H9 (cell line): Measurements from ENCODE around the gene SOBP. TPM values are rescaled to one million over a fixed set of nuclear protein-coding genes. Genes with fewer than 3 reads are reported as not detected.

Experiments used
- DNase-seq: peaks from one replicate; pipeline ENCODE4 v3.0.0-alpha.2; 2017
- H2AFZ ChIP-seq: one replicate; pipeline ENCODE4 v1.6.1; 2013; ENCODE audit warnings: mild to moderate bottlenecking, low read length, control low read depth, moderate library complexity
- H2AK5ac ChIP-seq: 2 replicates; pipeline ENCODE4 v1.6.1; 2013; ENCODE audit warnings: low read length, control low read depth, mixed read lengths; ENCODE audit not compliant: insufficient read length
- H2BK120ac ChIP-seq: one replicate; pipeline ENCODE4 v1.6.1; 2013; ENCODE audit warnings: low read depth, mild to moderate bottlenecking, low read length, control low read depth, inconsistent platforms; ENCODE audit not compliant: poor library complexity, severe bottlenecking
- H2BK12ac ChIP-seq: 2 replicates; pipeline ENCODE4 v1.6.1; 2013; ENCODE audit warnings: low read length, control low read depth, mixed read lengths, low read depth; ENCODE audit not compliant: insufficient read length
- H2BK15ac ChIP-seq: 2 replicates; pipeline ENCODE4 v1.6.1; 2013; ENCODE audit warnings: low read depth, low read length, control low read depth
- H2BK20ac ChIP-seq: one replicate; pipeline ENCODE4 v1.6.1; 2013; ENCODE audit warnings: low read depth, mild to moderate bottlenecking, low read length, control low read depth, inconsistent platforms; ENCODE audit not compliant: poor library complexity, severe bottlenecking
- H2BK5ac ChIP-seq: 2 replicates; pipeline ENCODE4 v1.6.1; 2013; ENCODE audit warnings: low read length, control low read depth, mixed read lengths; ENCODE audit not compliant: insufficient read length
- H3K14ac ChIP-seq: 2 replicates; pipeline ENCODE4 v1.6.1; 2013; ENCODE audit warnings: low read length, control low read depth; ENCODE audit not compliant: insufficient read depth
- H3K18ac ChIP-seq: 2 replicates; pipeline ENCODE4 v1.6.1; 2013; ENCODE audit warnings: low read depth, mild to moderate bottlenecking, mixed read lengths, low read length, control low read depth; ENCODE audit not compliant: insufficient read length
- H3K23ac ChIP-seq: 2 replicates; pipeline ENCODE4 v1.6.1; 2013; ENCODE audit warnings: low read length, control low read depth, mixed read lengths, low read depth; ENCODE audit not compliant: insufficient read length
- H3K23me2 ChIP-seq: 2 replicates; pipeline ENCODE4 v1.6.1; 2013; ENCODE audit warnings: low read depth, mild to moderate bottlenecking, mixed read lengths, low read length, control low read depth; ENCODE audit not compliant: insufficient read length, poor library complexity, severe bottlenecking
- H3K27ac ChIP-seq: 2 replicates; pipeline ENCODE4 v1.5.1; 2013; ENCODE audit warnings: low read length, control low read depth, mixed read lengths, low read depth; ENCODE audit not compliant: insufficient read length
- H3K27me3 ChIP-seq: 2 replicates; pipeline ENCODE4 v1.6.1; 2013; ENCODE audit warnings: low read length, control low read depth, inconsistent platforms; ENCODE audit not compliant: insufficient read depth
- H3K4ac ChIP-seq: 2 replicates; pipeline ENCODE4 v1.6.1; 2013; ENCODE audit warnings: low read depth, mild to moderate bottlenecking, control low read depth, inconsistent platforms, low read length, moderate library complexity
- H3K4me1 ChIP-seq: 2 replicates; pipeline ENCODE4 v1.6.1; 2013; ENCODE audit warnings: low read length, control low read depth, inconsistent platforms; ENCODE audit not compliant: insufficient read depth
- H3K4me2 ChIP-seq: 2 replicates; pipeline ENCODE4 v1.6.1; 2013; ENCODE audit warnings: low read length, control low read depth, mixed read lengths; ENCODE audit not compliant: insufficient read length, insufficient read depth
- H3K56ac ChIP-seq: 2 replicates; pipeline ENCODE4 v1.6.1; 2013; ENCODE audit warnings: low read depth, mild to moderate bottlenecking, mixed read lengths, low read length, control low read depth; ENCODE audit not compliant: insufficient read length
- H3K79me1 ChIP-seq: 2 replicates; pipeline ENCODE4 v1.6.1; 2013; ENCODE audit warnings: low read depth, mild to moderate bottlenecking, moderate library complexity, low read length, control low read depth, inconsistent platforms; ENCODE audit not compliant: insufficient read depth, poor library complexity, severe bottlenecking
- H3K79me2 ChIP-seq: 2 replicates; pipeline ENCODE4 v1.6.1; 2013; ENCODE audit warnings: low read length, control low read depth, inconsistent platforms; ENCODE audit not compliant: insufficient read depth
- H3K9ac ChIP-seq: 2 replicates; pipeline ENCODE4 v1.6.1; 2013; ENCODE audit warnings: low read length, control low read depth, mixed read lengths; ENCODE audit not compliant: insufficient read length; ENCODE audit errors: extremely low read depth
- H3K9me3 ChIP-seq: one replicate; pipeline ENCODE4 v1.6.1; 2013; ENCODE audit warnings: low read depth, low read length, inconsistent platforms; ENCODE audit not compliant: control insufficient read depth
- H3T11ph ChIP-seq: one replicate; pipeline ENCODE4 v1.6.1; 2013; ENCODE audit warnings: mild to moderate bottlenecking, low read length, control low read depth, inconsistent platforms
- H4K20me1 ChIP-seq: one replicate; pipeline ENCODE4 v1.6.1; 2013; ENCODE audit not compliant: control insufficient read depth, insufficient read length, insufficient read depth
- H4K5ac ChIP-seq: 2 replicates; pipeline ENCODE4 v1.6.1; 2013; ENCODE audit warnings: low read depth, mild to moderate bottlenecking, mixed read lengths, low read length, control low read depth; ENCODE audit not compliant: insufficient read length
- H4K8ac ChIP-seq: replicated peaks from 2 replicates; pipeline ENCODE4 v1.6.1; 2013; ENCODE audit warnings: low read length, control low read depth, mixed read lengths, low read depth; ENCODE audit not compliant: insufficient read length
- H4K91ac ChIP-seq: 2 replicates; pipeline ENCODE4 v1.6.1; 2013; ENCODE audit warnings: low read depth, mild to moderate bottlenecking, moderate library complexity, mixed read lengths, low read length, control low read depth; ENCODE audit not compliant: insufficient read length
- H3K27ac Mint-ChIP-seq, 3 experiments: 2 replicates in 2 of 3; 3 replicates in 1 of 3; pipeline ENCODE4 v1.8.0; 2020 to 2021; ENCODE audit warnings: mixed read lengths in 3 of 3, mild to moderate bottlenecking in 1 of 3, moderate library complexity in 1 of 3
- H3K27me3 Mint-ChIP-seq: 2 replicates; pipeline ENCODE4 v1.8.0; 2021; ENCODE audit warnings: low read depth, mild to moderate bottlenecking, moderate library complexity, mixed read lengths
- H3K36me3 Mint-ChIP-seq, 3 experiments: 2 replicates in 2 of 3; 3 replicates in 1 of 3; pipeline ENCODE4 v1.8.0; 2020 to 2021; ENCODE audit warnings: low read depth in 3 of 3, mixed read lengths in 3 of 3; ENCODE audit not compliant: insufficient read depth in 1 of 3
- H3K4me1 Mint-ChIP-seq, 2 experiments: 2 replicates each; pipeline ENCODE4 v1.8.0; 2020; ENCODE audit warnings: mixed read lengths in 2 of 2
- H3K4me3 Mint-ChIP-seq, 2 experiments: 2 replicates in 1 of 2; 3 replicates in 1 of 2; pipeline ENCODE4 v1.8.0; 2020 to 2021; ENCODE audit warnings: mild to moderate bottlenecking in 2 of 2, mixed read lengths in 2 of 2, moderate library complexity in 1 of 2
- H3K9me3 Mint-ChIP-seq, 2 experiments: 2 replicates in 1 of 2; 3 replicates in 1 of 2; pipeline ENCODE4 v1.8.0; 2020; ENCODE audit warnings: mild to moderate bottlenecking in 2 of 2, mixed read lengths in 2 of 2, moderate library complexity in 1 of 2
- WGBS: extraction: QIAGEN DNeasy Blood & Tissue Kit; methylation state at CpG from one replicate; pipeline ENCODE4 v1.1.7; 2013; ENCODE audit warnings: missing lambda C conversion rate, low lambda C conversion rate, mixed read lengths; ENCODE audit not compliant: insufficient read length; ENCODE audit errors: extremely low coverage; 5-methylcytosine and 5-hydroxymethylcytosine counted together
- total RNA-seq: library from RNA; stranded (reverse); gene quantifications from 2 replicates; pipeline ENCODE4 v1.2.1, GENCODE V29; 2021
- TF ChIP-seq, protein P1 (sequence below): fragments of 200-600 bp; sonication (generic); conservative IDR thresholded peaks from 3 replicates; pipeline ENCODE4 v1.8.0; 2021; ENCODE audit warnings: antibody characterized with exemption, mild to moderate bottlenecking

The SOBP gene
- total RNA-seq, 1 experiment from 2014 or later, result 4.3 TPM

DNA sequence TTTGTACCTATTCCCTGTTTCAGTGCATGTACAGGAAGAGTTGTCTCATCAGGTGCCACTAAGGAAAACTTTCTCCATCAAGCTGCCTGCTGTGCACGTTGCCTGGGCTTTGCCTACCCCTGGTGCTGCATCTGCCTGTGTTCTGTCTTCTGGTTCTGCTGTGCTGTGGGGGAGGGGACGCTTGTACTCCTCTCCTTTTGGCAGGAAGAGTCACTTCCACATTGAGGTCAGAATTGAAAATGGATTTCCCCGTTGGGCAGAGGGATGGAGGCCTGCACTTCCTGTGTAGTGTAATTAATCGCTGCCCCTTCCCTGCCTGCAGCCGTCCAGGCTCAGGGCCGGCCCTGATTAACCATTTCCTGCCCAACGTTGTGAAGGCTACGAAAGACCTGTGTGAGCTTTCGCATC, 180.9 kb downstream of the SOBP start:
- TF ChIP-seq, protein P1, sequence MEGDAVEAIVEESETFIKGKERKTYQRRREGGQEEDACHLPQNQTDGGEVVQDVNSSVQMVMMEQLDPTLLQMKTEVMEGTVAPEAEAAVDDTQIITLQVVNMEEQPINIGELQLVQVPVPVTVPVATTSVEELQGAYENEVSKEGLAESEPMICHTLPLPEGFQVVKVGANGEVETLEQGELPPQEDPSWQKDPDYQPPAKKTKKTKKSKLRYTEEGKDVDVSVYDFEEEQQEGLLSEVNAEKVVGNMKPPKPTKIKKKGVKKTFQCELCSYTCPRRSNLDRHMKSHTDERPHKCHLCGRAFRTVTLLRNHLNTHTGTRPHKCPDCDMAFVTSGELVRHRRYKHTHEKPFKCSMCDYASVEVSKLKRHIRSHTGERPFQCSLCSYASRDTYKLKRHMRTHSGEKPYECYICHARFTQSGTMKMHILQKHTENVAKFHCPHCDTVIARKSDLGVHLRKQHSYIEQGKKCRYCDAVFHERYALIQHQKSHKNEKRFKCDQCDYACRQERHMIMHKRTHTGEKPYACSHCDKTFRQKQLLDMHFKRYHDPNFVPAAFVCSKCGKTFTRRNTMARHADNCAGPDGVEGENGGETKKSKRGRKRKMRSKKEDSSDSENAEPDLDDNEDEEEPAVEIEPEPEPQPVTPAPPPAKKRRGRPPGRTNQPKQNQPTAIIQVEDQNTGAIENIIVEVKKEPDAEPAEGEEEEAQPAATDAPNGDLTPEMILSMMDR, result no peak
- WGBS, result no CpG with 5 or more reads among the region's 9 CpGs
- H4K20me1 ChIP-seq, result no peaks in the 10 kb centered on the region
- H3K18ac ChIP-seq, result peak overlapping the region; percentile 43
- H3K79me1 ChIP-seq, result no peaks in the 10 kb centered on the region
- no peaks in the 10 kb centered on the region for H3K27me3 ChIP-seq
- no peaks in the 10 kb centered on the region for H3K36me3 Mint-ChIP-seq
- no peaks in the 10 kb centered on the region for H3K79me2 ChIP-seq
- H3K27ac ChIP-seq, result no peak overlapping the region
- H3K27me3 Mint-ChIP-seq, result peaks cover 6% of the 10 kb centered on the region
- H3K9me3 ChIP-seq, result no peaks in the 10 kb centered on the region
- no peak overlapping the region for H3K9ac ChIP-seq
- no peak overlapping the region for H2BK120ac ChIP-seq
- no peak overlapping the region for H3K4me3 Mint-ChIP-seq
- no peaks in the 10 kb centered on the region for H3K9me3 Mint-ChIP-seq
- H4K91ac ChIP-seq, result no peak overlapping the region
- H3K4me2 ChIP-seq, result peak overlapping the region; percentile 17
- H2AFZ ChIP-seq, result peak overlapping the region; percentile 57
- no peak overlapping the region for H3K56ac ChIP-seq
- DNase-seq, result no peak
- no peak overlapping the region for H2BK15ac ChIP-seq
- peaks cover 39 to 41% of the 10 kb centered on the region in 2 experiments for H3K4me1 Mint-ChIP-seq
- H2BK12ac ChIP-seq, result no peak overlapping the region
- no peak overlapping the region for H3K4ac ChIP-seq
- H3K27ac Mint-ChIP-seq, result peak overlapping the region in 2 of 3 experiments; percentile 20 to 32; a peak in 2 of 7 replicates
- H2BK5ac ChIP-seq, result no peak overlapping the region
- H3K23me2 ChIP-seq, result no peaks in the 10 kb centered on the region
- peaks cover 7% of the 10 kb centered on the region for H3K4me1 ChIP-seq
- H2AK5ac ChIP-seq, result no peak overlapping the region
- no peak overlapping the region for H4K8ac ChIP-seq
- no peak overlapping the region for H2BK20ac ChIP-seq
- no peak overlapping the region for H3K23ac ChIP-seq
- H3K14ac ChIP-seq, result no peak overlapping the region; the same call in 1 of the 2 replicates
- H4K5ac ChIP-seq, result no peak overlapping the region
- H3T11ph ChIP-seq, result no peak overlapping the region
